ENCODE data around the gene GTF2IRD1. TPM values are rescaled to one million over a fixed set of nuclear protein-coding genes. Genes with fewer than 3 reads are reported as not detected.

Gene GTF2IRD1, protein sequence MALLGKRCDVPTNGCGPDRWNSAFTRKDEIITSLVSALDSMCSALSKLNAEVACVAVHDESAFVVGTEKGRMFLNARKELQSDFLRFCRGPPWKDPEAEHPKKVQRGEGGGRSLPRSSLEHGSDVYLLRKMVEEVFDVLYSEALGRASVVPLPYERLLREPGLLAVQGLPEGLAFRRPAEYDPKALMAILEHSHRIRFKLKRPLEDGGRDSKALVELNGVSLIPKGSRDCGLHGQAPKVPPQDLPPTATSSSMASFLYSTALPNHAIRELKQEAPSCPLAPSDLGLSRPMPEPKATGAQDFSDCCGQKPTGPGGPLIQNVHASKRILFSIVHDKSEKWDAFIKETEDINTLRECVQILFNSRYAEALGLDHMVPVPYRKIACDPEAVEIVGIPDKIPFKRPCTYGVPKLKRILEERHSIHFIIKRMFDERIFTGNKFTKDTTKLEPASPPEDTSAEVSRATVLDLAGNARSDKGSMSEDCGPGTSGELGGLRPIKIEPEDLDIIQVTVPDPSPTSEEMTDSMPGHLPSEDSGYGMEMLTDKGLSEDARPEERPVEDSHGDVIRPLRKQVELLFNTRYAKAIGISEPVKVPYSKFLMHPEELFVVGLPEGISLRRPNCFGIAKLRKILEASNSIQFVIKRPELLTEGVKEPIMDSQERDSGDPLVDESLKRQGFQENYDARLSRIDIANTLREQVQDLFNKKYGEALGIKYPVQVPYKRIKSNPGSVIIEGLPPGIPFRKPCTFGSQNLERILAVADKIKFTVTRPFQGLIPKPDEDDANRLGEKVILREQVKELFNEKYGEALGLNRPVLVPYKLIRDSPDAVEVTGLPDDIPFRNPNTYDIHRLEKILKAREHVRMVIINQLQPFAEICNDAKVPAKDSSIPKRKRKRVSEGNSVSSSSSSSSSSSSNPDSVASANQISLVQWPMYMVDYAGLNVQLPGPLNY
- total RNA-seq (2022; extraction: Qiagen RNA extraction; ENCODE audit: low read depth): 17.5 to 22.0 TPM (median 20.8 TPM) in 5 replicates

DNA sequence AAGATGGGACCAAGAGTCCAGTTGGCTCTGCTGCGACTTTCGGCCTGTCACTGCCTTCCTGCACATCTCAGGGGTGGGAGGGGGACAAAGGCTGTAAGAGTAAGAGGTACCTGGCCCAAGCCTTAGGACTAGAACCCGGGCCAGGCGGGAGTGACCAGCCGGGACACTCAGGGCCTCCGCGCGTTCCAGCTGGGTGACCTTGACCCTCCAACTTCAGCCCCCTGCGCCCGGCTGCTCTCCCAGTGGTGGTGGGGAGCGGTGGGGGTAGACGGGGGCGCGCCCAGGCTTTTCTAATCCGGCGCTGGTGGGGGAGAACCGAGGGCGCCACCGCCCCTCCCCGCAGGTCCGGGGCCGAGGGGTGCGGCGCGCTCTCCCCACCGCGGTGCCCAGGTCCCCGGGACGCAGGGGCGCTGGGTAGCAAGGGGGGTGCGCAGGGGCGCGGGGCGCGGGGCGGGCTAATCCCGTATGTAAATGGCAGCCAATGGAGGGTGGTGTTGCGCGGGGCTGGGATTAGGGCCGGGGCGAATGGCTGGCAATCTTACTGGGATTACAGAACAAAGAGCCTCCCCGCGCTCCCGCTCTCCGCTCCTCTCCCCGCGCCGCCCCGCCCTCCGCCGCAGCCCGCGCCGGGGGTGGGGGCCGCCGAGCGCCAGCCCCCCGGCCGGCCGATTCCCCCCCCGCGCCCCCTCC lies at the start of gene GTF2IRD1:
GTF2IRD1 (plus strand) TSS at position 585 of the 690 bp plus-strand sequence. CDS start 54,175 bp downstream, outside the sequence.

Other genes starting within 250 kb of the GTF2IRD1 start
- 0.85 to 1.4 TPM (median 1.1 TPM) in 5 replicates for gene LAT2, start 243.9 kb upstream of the GTF2IRD1 start, total RNA-seq (2022; extraction: Qiagen RNA extraction; ENCODE audit: low read depth)
- gene RFC2, start 199.5 kb upstream of the GTF2IRD1 start, total RNA-seq (2022; extraction: Qiagen RNA extraction; ENCODE audit: low read depth): 53.8 to 64.3 TPM (median 55.9 TPM) in 5 replicates
- 12.7 to 21.5 TPM (median 17.1 TPM) in 5 replicates for gene CLIP2, start 164.5 kb upstream of the GTF2IRD1 start, total RNA-seq (2022; extraction: Qiagen RNA extraction; ENCODE audit: low read depth)
- 66.1 to 105 TPM (median 95.3 TPM) in 5 replicates for gene GTF2I, start 203.8 kb downstream of the GTF2IRD1 start, total RNA-seq (2022; extraction: Qiagen RNA extraction; ENCODE audit: low read depth)

Data from A549 treated with ZK216348 at 1 μM for 4 hours (cell line).